Liver (tissue), 9 donors: ENCODE results near the gene CD63. TPM values are rescaled to one million over a fixed set of nuclear protein-coding genes. Genes with fewer than 3 reads are reported as not detected.

Experiments
- DNase-seq: peaks from one replicate; pipeline ENCODE4 v3.0.0-alpha.2; 2017; ENCODE audit warnings: low spot score
- H3K27ac ChIP-seq, 2 donors: one replicate each; pipeline ENCODE4 v1.7.0; 2013; ENCODE audit warnings: inconsistent platforms in 2 of 2, low read length in 2 of 2, control low read depth in 1 of 2, low read depth in 1 of 2, mild to moderate bottlenecking in 1 of 2
- H3K27me3 ChIP-seq, 4 donors: one replicate each; pipeline versions ENCODE4 v1.6.1 to v1.7.0; 2013; ENCODE audit warnings: low read length in 3 of 4, inconsistent platforms in 1 of 4, mild to moderate bottlenecking in 1 of 4, moderate library complexity in 1 of 4; ENCODE audit not compliant: control insufficient read depth in 4 of 4, insufficient read depth in 4 of 4
- H3K36me3 ChIP-seq, 4 donors: one replicate each; pipeline versions ENCODE4 v1.6.1 to v1.7.0; 2013; ENCODE audit warnings: low read length in 3 of 4, mild to moderate bottlenecking in 3 of 4, low read depth in 1 of 4, moderate library complexity in 1 of 4; ENCODE audit not compliant: control insufficient read depth in 4 of 4, insufficient read depth in 3 of 4
- H3K4me1 ChIP-seq, 4 donors: one replicate each; pipeline versions ENCODE4 v1.6.1 to v1.7.0; 2013; ENCODE audit warnings: low read length in 3 of 4, mild to moderate bottlenecking in 3 of 4, moderate library complexity in 1 of 4; ENCODE audit not compliant: control insufficient read depth in 4 of 4, insufficient read depth in 4 of 4
- H3K4me3 ChIP-seq, 3 donors: one replicate each; pipeline versions ENCODE4 v1.6.1 to v1.7.0; 2013; ENCODE audit warnings: low read length in 3 of 3, control low read depth in 1 of 3, low read depth in 1 of 3, mild to moderate bottlenecking in 1 of 3
- H3K9ac ChIP-seq, 2 donors: one replicate each; pipeline ENCODE4 v1.7.0; 2013; ENCODE audit warnings: low read length in 2 of 2, mild to moderate bottlenecking in 2 of 2, moderate library complexity in 2 of 2, control low read depth in 1 of 2, low read depth in 1 of 2
- H3K9me3 ChIP-seq, 4 donors: one replicate each; pipeline versions ENCODE4 v1.6.1 to v1.7.0; 2013; ENCODE audit warnings: low read length in 3 of 4; ENCODE audit not compliant: control insufficient read depth in 4 of 4
- EGR1 ChIP-seq, 2 donors: IDR thresholded peaks; 2 replicates each; pipeline ENCODE4 v1.6.1; 2016 to 2018; ENCODE audit warnings: antibody characterized with exemption in 2 of 2, low read depth in 2 of 2
- FOXA1 ChIP-seq: IDR thresholded peaks from 2 replicates; pipeline ENCODE4 v1.6.1; 2016; ENCODE audit warnings: antibody characterized with exemption
- FOXA2 ChIP-seq: IDR thresholded peaks from 2 replicates; pipeline ENCODE4 v1.6.1; 2016; ENCODE audit warnings: antibody characterized with exemption
- GABPA ChIP-seq, 2 donors: IDR thresholded peaks in 1 of 2; conservative IDR thresholded peaks in 1 of 2; 2 replicates each; pipeline ENCODE4 v1.6.1; 2016; ENCODE audit warnings: antibody characterized with exemption in 2 of 2, mild to moderate bottlenecking in 1 of 2, moderate library complexity in 1 of 2
- HNF4A ChIP-seq, 2 donors: conservative IDR thresholded peaks; 2 replicates each; pipeline ENCODE4 v1.6.1; 2016; ENCODE audit warnings: antibody characterized with exemption in 2 of 2, mild to moderate bottlenecking in 2 of 2
- HNF4G ChIP-seq: IDR thresholded peaks from 2 replicates; pipeline ENCODE4 v1.6.1; 2016; ENCODE audit warnings: antibody characterized with exemption
- JUND ChIP-seq, 2 donors: IDR thresholded peaks; 2 replicates each; pipeline ENCODE4 v1.6.1; 2016; ENCODE audit warnings: antibody characterized with exemption in 2 of 2
- MAX ChIP-seq: IDR thresholded peaks from 2 replicates; pipeline ENCODE4 v1.6.1; 2016; ENCODE audit warnings: antibody characterized with exemption
- NR2F2 ChIP-seq: IDR thresholded peaks from 2 replicates; pipeline ENCODE4 v1.6.1; 2016; ENCODE audit warnings: antibody characterized with exemption
- RAD21 ChIP-seq, 2 donors: IDR thresholded peaks; 2 replicates each; pipeline ENCODE4 v1.6.1; 2016; ENCODE audit warnings: antibody characterized with exemption in 2 of 2, mild to moderate bottlenecking in 2 of 2
- RXRA ChIP-seq, 2 donors: IDR thresholded peaks; 2 replicates each; pipeline ENCODE4 v1.6.1; 2017 to 2018; ENCODE audit warnings: antibody characterized with exemption in 2 of 2, mild to moderate bottlenecking in 1 of 2
- SP1 ChIP-seq: IDR thresholded peaks from 2 replicates; pipeline ENCODE4 v1.6.1; 2018; ENCODE audit warnings: antibody characterized with exemption, mild to moderate bottlenecking
- TAF1 ChIP-seq: conservative IDR thresholded peaks from 2 replicates; pipeline ENCODE4 v1.6.1; 2016; ENCODE audit warnings: antibody characterized with exemption, mild to moderate bottlenecking
- YY1 ChIP-seq: IDR thresholded peaks from 2 replicates; pipeline ENCODE4 v1.6.1; 2016; ENCODE audit warnings: antibody characterized with exemption, mild to moderate bottlenecking
- ZBTB33 ChIP-seq: IDR thresholded peaks from 2 replicates; pipeline ENCODE4 v1.6.1; 2016; ENCODE audit warnings: antibody characterized with exemption
- WGBS: extraction: QIAGEN DNeasy Blood & Tissue Kit; methylation state at CpG from one replicate; pipeline ENCODE4 v1.1.7; 2013; 5-methylcytosine and 5-hydroxymethylcytosine counted together
- polyA plus RNA-seq, 2 donors: library from polyadenylated mRNA; stranded (reverse) in 1 of 2; unstranded in 1 of 2; fragments of 200-250 nt in 1 of 2; fragments of >200 nt in 1 of 2; fragmentation: Nextera tagmentation in 1 of 2; extraction: Ambion mirVana in 1 of 2; gene quantifications; one replicate each; pipeline versions ENCODE4 v1.2.1 to v1.2.3, GENCODE V29; 2013 to 2015
- total RNA-seq, 2 donors: library from RNA; depleted of rRNA; stranded (reverse); fragments of >200 nt; gene quantifications; one replicate each; pipeline ENCODE4 v1.2.3, GENCODE V29; 2014
- TF ChIP-seq, protein P1 (sequence below): fragments of 150-350 bp; IDR thresholded peaks from 2 replicates; pipeline ENCODE4 v1.5.1; 2017; ENCODE audit warnings: improper control_type of control experiment, low read depth, low read length; ENCODE audit not compliant: missing input control
- TF ChIP-seq, protein P2 (sequence below): IDR thresholded peaks from 2 replicates; pipeline ENCODE4 v1.6.1; 2016; ENCODE audit warnings: antibody characterized with exemption
- TF ChIP-seq, protein P3 (sequence below): IDR thresholded peaks from 2 replicates; pipeline ENCODE4 v1.6.1; 2016; ENCODE audit warnings: antibody characterized with exemption, mild to moderate bottlenecking
- donor health status: healthy.
- donor health status: healthy.
- donor health status: healthy.
- donor health status: healthy.
- donor health status: healthy.

The CD63 gene
- total and polyA plus RNA-seq, 4 donors = 185 to 373 (median 338) TPM

GRCh38 chr12:55698241-55698955 lies 30.4 kb downstream of the CD63 start:
- WGBS = 95% methylated on average over 16 of the region's 16 CpGs
- Histone ChIP-seq H3K4me1 (no peaks in the 10 kb centered on the region), H3K27ac (no peak overlapping the region), H3K27me3 (no peaks in the 10 kb centered on the region), H3K9me3 (no peaks in the 10 kb centered on the region), H3K4me3 (no peak overlapping the region), H3K36me3 (no peaks in the 10 kb centered on the region), H3K9ac (no peak overlapping the region)
- DNase-seq = no peak
- TF ChIP-seq, protein P1, sequence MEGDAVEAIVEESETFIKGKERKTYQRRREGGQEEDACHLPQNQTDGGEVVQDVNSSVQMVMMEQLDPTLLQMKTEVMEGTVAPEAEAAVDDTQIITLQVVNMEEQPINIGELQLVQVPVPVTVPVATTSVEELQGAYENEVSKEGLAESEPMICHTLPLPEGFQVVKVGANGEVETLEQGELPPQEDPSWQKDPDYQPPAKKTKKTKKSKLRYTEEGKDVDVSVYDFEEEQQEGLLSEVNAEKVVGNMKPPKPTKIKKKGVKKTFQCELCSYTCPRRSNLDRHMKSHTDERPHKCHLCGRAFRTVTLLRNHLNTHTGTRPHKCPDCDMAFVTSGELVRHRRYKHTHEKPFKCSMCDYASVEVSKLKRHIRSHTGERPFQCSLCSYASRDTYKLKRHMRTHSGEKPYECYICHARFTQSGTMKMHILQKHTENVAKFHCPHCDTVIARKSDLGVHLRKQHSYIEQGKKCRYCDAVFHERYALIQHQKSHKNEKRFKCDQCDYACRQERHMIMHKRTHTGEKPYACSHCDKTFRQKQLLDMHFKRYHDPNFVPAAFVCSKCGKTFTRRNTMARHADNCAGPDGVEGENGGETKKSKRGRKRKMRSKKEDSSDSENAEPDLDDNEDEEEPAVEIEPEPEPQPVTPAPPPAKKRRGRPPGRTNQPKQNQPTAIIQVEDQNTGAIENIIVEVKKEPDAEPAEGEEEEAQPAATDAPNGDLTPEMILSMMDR = no peak
- TF ChIP-seq RAD21 (IDR thresholded peaks at IDR 0.05) = no peak
- TF ChIP-seq MAX = no peak
- no peak for TF ChIP-seq JUND (IDR thresholded peaks at IDR 0.05)
- TF ChIP-seq YY1 = no peak
- no peak for TF ChIP-seq SP1
- no peak for TF ChIP-seq EGR1 (IDR thresholded peaks at IDR 0.05; ENCODE audit: low read depth in 2 of 2)
- no peak for TF ChIP-seq GABPA (IDR thresholded peaks at IDR 0.05 in 1 of 2, conservative IDR thresholded peaks at IDR 0.05 in 1 of 2)
- TF ChIP-seq, protein P2, sequence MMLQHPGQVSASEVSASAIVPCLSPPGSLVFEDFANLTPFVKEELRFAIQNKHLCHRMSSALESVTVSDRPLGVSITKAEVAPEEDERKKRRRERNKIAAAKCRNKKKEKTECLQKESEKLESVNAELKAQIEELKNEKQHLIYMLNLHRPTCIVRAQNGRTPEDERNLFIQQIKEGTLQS = no peak
- TF ChIP-seq HNF4G = no peak
- TF ChIP-seq FOXA1 = no peak
- TF ChIP-seq RXRA (IDR thresholded peaks at IDR 0.05) = no peak
- no peak for TF ChIP-seq HNF4A (conservative IDR thresholded peaks at IDR 0.05)
- no peak for TF ChIP-seq ZBTB33
- TF ChIP-seq FOXA2 = no peak
- TF ChIP-seq TAF1 = no peak
- TF ChIP-seq, protein P3, sequence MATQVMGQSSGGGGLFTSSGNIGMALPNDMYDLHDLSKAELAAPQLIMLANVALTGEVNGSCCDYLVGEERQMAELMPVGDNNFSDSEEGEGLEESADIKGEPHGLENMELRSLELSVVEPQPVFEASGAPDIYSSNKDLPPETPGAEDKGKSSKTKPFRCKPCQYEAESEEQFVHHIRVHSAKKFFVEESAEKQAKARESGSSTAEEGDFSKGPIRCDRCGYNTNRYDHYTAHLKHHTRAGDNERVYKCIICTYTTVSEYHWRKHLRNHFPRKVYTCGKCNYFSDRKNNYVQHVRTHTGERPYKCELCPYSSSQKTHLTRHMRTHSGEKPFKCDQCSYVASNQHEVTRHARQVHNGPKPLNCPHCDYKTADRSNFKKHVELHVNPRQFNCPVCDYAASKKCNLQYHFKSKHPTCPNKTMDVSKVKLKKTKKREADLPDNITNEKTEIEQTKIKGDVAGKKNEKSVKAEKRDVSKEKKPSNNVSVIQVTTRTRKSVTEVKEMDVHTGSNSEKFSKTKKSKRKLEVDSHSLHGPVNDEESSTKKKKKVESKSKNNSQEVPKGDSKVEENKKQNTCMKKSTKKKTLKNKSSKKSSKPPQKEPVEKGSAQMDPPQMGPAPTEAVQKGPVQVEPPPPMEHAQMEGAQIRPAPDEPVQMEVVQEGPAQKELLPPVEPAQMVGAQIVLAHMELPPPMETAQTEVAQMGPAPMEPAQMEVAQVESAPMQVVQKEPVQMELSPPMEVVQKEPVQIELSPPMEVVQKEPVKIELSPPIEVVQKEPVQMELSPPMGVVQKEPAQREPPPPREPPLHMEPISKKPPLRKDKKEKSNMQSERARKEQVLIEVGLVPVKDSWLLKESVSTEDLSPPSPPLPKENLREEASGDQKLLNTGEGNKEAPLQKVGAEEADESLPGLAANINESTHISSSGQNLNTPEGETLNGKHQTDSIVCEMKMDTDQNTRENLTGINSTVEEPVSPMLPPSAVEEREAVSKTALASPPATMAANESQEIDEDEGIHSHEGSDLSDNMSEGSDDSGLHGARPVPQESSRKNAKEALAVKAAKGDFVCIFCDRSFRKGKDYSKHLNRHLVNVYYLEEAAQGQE = no peak
- no peak for TF ChIP-seq NR2F2
